Smooth muscle cell (in vitro differentiated cells): Measurements from ENCODE around the gene COX19. TPM values are rescaled to one million over a fixed set of nuclear protein-coding genes. Genes with fewer than 3 reads are reported as not detected.

ENCODE experiments used
- DNase-seq: peaks from one replicate; lab custom pipeline; 2025; ENCODE audit not compliant: unreplicated experiment; lab: John Stamatoyannopoulos, UW
- H2AFZ ChIP-seq: fragments of 200-600 bp; sonication (generic); 2 replicates; pipeline ENCODE4 v1.6.0; 2016; ENCODE audit warnings: antibody characterized with exemption, low read depth, mild to moderate bottlenecking
- H3F3A ChIP-seq: fragments of 200-600 bp; sonication (generic); 2 replicates; pipeline ENCODE4 v1.6.0; 2017; ENCODE audit warnings: antibody characterized with exemption, low read depth
- H3K27ac ChIP-seq: fragments of 200-600 bp; sonication (generic); 2 replicates; pipeline ENCODE4 v1.5.1; 2016; ENCODE audit warnings: low read depth, mild to moderate bottlenecking
- H3K27me3 ChIP-seq: fragments of 200-600 bp; sonication (generic); 2 replicates; pipeline ENCODE4 v1.6.1; 2016; ENCODE audit warnings: low read depth, mild to moderate bottlenecking
- H3K36me3 ChIP-seq: fragments of 200-600 bp; sonication (generic); 2 replicates; pipeline ENCODE4 v1.5.1; 2016; ENCODE audit warnings: low read depth
- H3K4me1 ChIP-seq: fragments of 200-600 bp; sonication (generic); 2 replicates; pipeline ENCODE4 v1.5.1; 2016; ENCODE audit warnings: low read depth
- H3K4me2 ChIP-seq: fragments of 200-600 bp; sonication (generic); 2 replicates; pipeline ENCODE4 v1.6.0; 2016; ENCODE audit warnings: mild to moderate bottlenecking
- H3K4me3 ChIP-seq: fragments of 200-600 bp; sonication (generic); 2 replicates; pipeline ENCODE4 v1.5.1; 2016; ENCODE audit warnings: mild to moderate bottlenecking
- H3K79me2 ChIP-seq: fragments of 200-600 bp; sonication (generic); 2 replicates; pipeline ENCODE4 v1.6.0; 2016; ENCODE audit warnings: low read depth, mild to moderate bottlenecking
- H3K9ac ChIP-seq: fragments of 200-600 bp; sonication (generic); 2 replicates; pipeline ENCODE4 v1.6.0; 2016; ENCODE audit warnings: low read depth
- H3K9me3 ChIP-seq: fragments of 200-600 bp; sonication (generic); replicated peaks from 2 replicates; pipeline ENCODE4 v1.5.1; 2016; ENCODE audit warnings: low read depth
- H4K20me1 ChIP-seq: fragments of 200-600 bp; sonication (generic); 2 replicates; pipeline ENCODE4 v1.6.0; 2016; ENCODE audit warnings: low read depth
- WGBS: methylation state at CpG from one replicate; pipeline ENCODE4 v1.1.7; 2016; ENCODE audit warnings: low lambda C conversion rate; 5-methylcytosine and 5-hydroxymethylcytosine counted together
- polyA plus RNA-seq: library from polyadenylated mRNA; unstranded; fragments of >200 nt; fragmentation: Nextera tagmentation; extraction: Ambion mirVana; gene quantifications from 2 replicates; pipeline ENCODE4 v1.2.1, GENCODE V29; 2016
- total RNA-seq: library from RNA; depleted of rRNA; stranded (reverse); fragments of >200 nt; gene quantifications from 2 replicates; pipeline ENCODE4 v1.2.3, GENCODE V29; 2014
- TF ChIP-seq, protein P1 (sequence below): fragments of 200-600 bp; sonication (generic); IDR thresholded peaks from 2 replicates; pipeline ENCODE4 v1.5.1; 2017; ENCODE audit warnings: borderline replicate concordance, mild to moderate bottlenecking, antibody characterized with exemption; ENCODE audit not compliant: insufficient read depth, poor library complexity, severe bottlenecking

The COX19 gene
- total and polyA plus RNA-seq, 2 experiments from 2014 or later = 10.0 to 10.4 TPM

GRCh38 chr7:918441-919113, 56.8 kb downstream of the COX19 start:
- H4K20me1 ChIP-seq = no peaks in the 10 kb centered on the region
- H3K4me3 ChIP-seq = no peak overlapping the region
- no peaks in the 10 kb centered on the region for H3K27me3 ChIP-seq
- no peak for DNase-seq
- no peaks in the 10 kb centered on the region for H3F3A ChIP-seq
- TF ChIP-seq, protein P1, sequence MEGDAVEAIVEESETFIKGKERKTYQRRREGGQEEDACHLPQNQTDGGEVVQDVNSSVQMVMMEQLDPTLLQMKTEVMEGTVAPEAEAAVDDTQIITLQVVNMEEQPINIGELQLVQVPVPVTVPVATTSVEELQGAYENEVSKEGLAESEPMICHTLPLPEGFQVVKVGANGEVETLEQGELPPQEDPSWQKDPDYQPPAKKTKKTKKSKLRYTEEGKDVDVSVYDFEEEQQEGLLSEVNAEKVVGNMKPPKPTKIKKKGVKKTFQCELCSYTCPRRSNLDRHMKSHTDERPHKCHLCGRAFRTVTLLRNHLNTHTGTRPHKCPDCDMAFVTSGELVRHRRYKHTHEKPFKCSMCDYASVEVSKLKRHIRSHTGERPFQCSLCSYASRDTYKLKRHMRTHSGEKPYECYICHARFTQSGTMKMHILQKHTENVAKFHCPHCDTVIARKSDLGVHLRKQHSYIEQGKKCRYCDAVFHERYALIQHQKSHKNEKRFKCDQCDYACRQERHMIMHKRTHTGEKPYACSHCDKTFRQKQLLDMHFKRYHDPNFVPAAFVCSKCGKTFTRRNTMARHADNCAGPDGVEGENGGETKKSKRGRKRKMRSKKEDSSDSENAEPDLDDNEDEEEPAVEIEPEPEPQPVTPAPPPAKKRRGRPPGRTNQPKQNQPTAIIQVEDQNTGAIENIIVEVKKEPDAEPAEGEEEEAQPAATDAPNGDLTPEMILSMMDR = no peak
- H3K9me3 ChIP-seq = no peaks in the 10 kb centered on the region
- H3K36me3 ChIP-seq = no peaks in the 10 kb centered on the region
- no peak overlapping the region for H2AFZ ChIP-seq
- no peak overlapping the region for H3K27ac ChIP-seq
- H3K4me2 ChIP-seq = no peak overlapping the region
- H3K9ac ChIP-seq = no peak overlapping the region
- WGBS = 91% methylated on average over 15 of the region's 21 CpGs
- H3K79me2 ChIP-seq = no peaks in the 10 kb centered on the region
- no peaks in the 10 kb centered on the region for H3K4me1 ChIP-seq

GRCh38 chr7:918118-918425, 57.3 kb downstream of the COX19 start:
- Histone ChIP-seq H3K27ac (no peak overlapping the region), H3K79me2 (no peaks in the 10 kb centered on the region), H4K20me1 (no peaks in the 10 kb centered on the region), H3K27me3 (no peaks in the 10 kb centered on the region), H3K9me3 (no peaks in the 10 kb centered on the region), H3K4me3 (no peak overlapping the region), H3K9ac (no peak overlapping the region), H3K36me3 (no peaks in the 10 kb centered on the region), H3K4me1 (no peaks in the 10 kb centered on the region), H2AFZ (no peak overlapping the region), H3F3A (no peaks in the 10 kb centered on the region), H3K4me2 (no peak overlapping the region)
- TF ChIP-seq, protein P1 = no peak
- no peak for DNase-seq
- WGBS = 92% methylated on average over 9 of the region's 9 CpGs

DNA sequence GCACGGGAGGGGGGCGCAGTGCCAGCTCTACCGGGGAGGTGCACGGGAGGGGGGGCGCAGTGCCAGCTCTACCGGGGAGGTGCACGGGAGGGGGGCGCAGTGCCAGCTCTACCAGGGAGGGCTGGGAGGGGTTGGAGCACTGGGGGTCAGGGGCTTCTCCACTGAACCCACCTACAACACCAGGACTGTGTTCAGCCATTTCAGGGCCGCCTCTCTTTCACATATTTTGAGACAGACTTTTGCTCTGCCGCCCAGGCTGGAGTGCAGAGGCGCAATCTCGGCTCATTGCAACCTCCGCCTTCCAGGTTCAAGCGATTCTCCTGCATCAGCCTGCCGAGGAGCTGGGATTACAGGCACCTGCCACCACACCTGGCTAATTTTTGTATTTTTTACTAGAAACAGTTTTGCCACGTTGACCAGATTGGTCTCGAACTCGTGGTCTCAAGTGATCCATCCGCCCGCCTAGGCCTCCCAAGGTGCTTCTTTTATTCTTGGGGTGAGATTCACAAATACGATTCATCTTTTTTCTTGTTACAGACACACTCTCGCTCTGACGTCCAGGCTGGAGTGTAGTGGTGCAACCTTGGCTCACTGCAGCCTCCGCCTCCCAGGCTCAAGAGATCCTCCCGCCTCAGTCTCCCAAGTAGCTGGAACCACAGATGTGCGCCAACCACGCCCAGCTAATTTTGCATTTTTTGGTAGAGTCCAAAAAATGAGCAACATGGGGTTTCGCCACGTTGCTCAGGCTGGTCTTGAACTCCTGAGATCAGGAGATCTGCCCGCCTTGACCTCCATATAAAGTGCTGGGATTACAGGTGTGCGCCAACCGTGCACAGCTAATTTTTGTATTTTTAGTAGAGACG, 57.9 kb downstream of the COX19 start:
- no peaks in the 10 kb centered on the region for H3K4me1 ChIP-seq
- no peaks in the 10 kb centered on the region for H3K9me3 ChIP-seq
- no peak for DNase-seq
- no peak overlapping the region for H3K27ac ChIP-seq
- no peaks in the 10 kb centered on the region for H3F3A ChIP-seq
- H3K4me3 ChIP-seq = no peak overlapping the region
- no peaks in the 10 kb centered on the region for H4K20me1 ChIP-seq
- H3K79me2 ChIP-seq = no peaks in the 10 kb centered on the region
- TF ChIP-seq, protein P1 = no peak
- H3K27me3 ChIP-seq = no peaks in the 10 kb centered on the region
- no peak overlapping the region for H3K9ac ChIP-seq
- no peak overlapping the region for H3K4me2 ChIP-seq
- no peaks in the 10 kb centered on the region for H3K36me3 ChIP-seq
- 95% methylated on average over 25 of the region's 33 CpGs for WGBS
- H2AFZ ChIP-seq = no peak overlapping the region
